HCT116 (cell line): Measurements from ENCODE around the gene CAMSAP3. TPM values are rescaled to one million over a fixed set of nuclear protein-coding genes. Genes with fewer than 3 reads are reported as not detected.

Experiments
- ATAC-seq: fragments of 200-7000 bp; cut with Tn5 transposase; 2 replicates; pipeline ENCODE4 v1.9.1; 2020; ENCODE audit warnings: mild to moderate bottlenecking, moderate library complexity
- BruUV-seq: library from RNA; stranded (reverse); fragments of 400-500 nt; replicated peaks from 2 replicates; lab custom pipeline; 2021; lab: Mats Ljungman, UMichigan
- CTCF ChIA-PET: fragments of 300-600 bp; sonication (Branson Sonifier 250); formaldehyde crosslinking; loops from one replicate; lab custom pipeline; 2021; ENCODE audit warnings: antibody characterized with exemption; lab: Charles Lee
- POLR2A ChIA-PET: fragments of 300-600, 350-600 bp; sonication (Branson Sonifier 250); formaldehyde crosslinking; loops from one replicate; lab custom pipeline; 2021; ENCODE audit warnings: antibody characterized with exemption; lab: Charles Lee
- RAD21 ChIA-PET, 2 experiments: fragments of 300-600 bp; sonication (Branson Sonifier 250); formaldehyde crosslinking; loops; one replicate each; lab custom pipeline; 2023; ENCODE audit warnings: low total read pairs in 2 of 2; ENCODE audit not compliant: uncharacterized antibody in 2 of 2, unreplicated experiment in 2 of 2, low non-redundant PET in 1 of 2; lab: Charles Lee
- DNase-seq: peaks from one replicate; pipeline ENCODE4 v3.0.0-alpha.2; 2010; ENCODE audit warnings: low read depth, low spot score
- H2AFZ ChIP-seq: fragments of 200-600 bp; shearing (Covaris generic), sonication (generic); 2 replicates; pipeline ENCODE4 v1.6.1; 2017; ENCODE audit warnings: low read depth, mixed run types, mixed read lengths, antibody characterized with exemption, low read length; ENCODE audit not compliant: poor library complexity, severe bottlenecking
- H3K27ac ChIP-seq: 2 replicates; pipeline ENCODE4 v1.5.1; 2012; ENCODE audit warnings: low read depth, low read length
- H3K27me3 ChIP-seq: fragments of 200-600 bp; sonication (generic); 2 replicates; pipeline ENCODE4 v1.6.1; 2016; ENCODE audit warnings: mixed run types, low read length, mixed read lengths; ENCODE audit not compliant: insufficient read depth
- H3K36me3 ChIP-seq, 2 experiments: fragments of 200-500 bp in 1 of 2; fragments of 200-600 bp in 1 of 2; sonication (Bioruptor generic) in 1 of 2; sonication (generic) in 1 of 2; 2 replicates each; pipeline versions ENCODE4 v1.5.1 to v1.6.1; 2014 to 2016; ENCODE audit warnings: low read length in 2 of 2, inconsistent platforms in 1 of 2, mixed read lengths in 1 of 2, mixed run types in 1 of 2; ENCODE audit not compliant: insufficient read depth in 2 of 2, control insufficient read depth in 1 of 2
- H3K4me1 ChIP-seq, 2 experiments: fragments of 200-600 bp in 1 of 2; sonication (generic) in 1 of 2; 2 replicates each; pipeline versions ENCODE4 v1.5.1 to v1.6.1; 2012 to 2017; ENCODE audit warnings: low read length in 2 of 2, inconsistent platforms in 1 of 2, mild to moderate bottlenecking in 1 of 2, mixed read lengths in 1 of 2, mixed run types in 1 of 2, moderate library complexity in 1 of 2; ENCODE audit not compliant: insufficient read depth in 2 of 2, control insufficient read depth in 1 of 2
- H3K4me2 ChIP-seq: fragments of 200-600 bp; sonication (generic); 2 replicates; pipeline ENCODE4 v1.6.1; 2017; ENCODE audit warnings: mixed run types, low read length, mixed read lengths
- H3K4me3 ChIP-seq, 2 experiments: fragments of 200-600 bp in 1 of 2; sonication (generic) in 1 of 2; replicated peaks in 1 of 2; 2 replicates each; pipeline ENCODE4 v1.5.1; 2011 to 2016; ENCODE audit warnings: low read length in 2 of 2, control low read depth in 1 of 2, low read depth in 1 of 2, mild to moderate bottlenecking in 1 of 2, mixed read lengths in 1 of 2, mixed run types in 1 of 2
- H3K79me2 ChIP-seq: fragments of 200-600 bp; sonication (generic); 2 replicates; pipeline ENCODE4 v1.6.1; 2017; ENCODE audit warnings: mild to moderate bottlenecking, mixed run types, low read length, moderate library complexity, mixed read lengths; ENCODE audit not compliant: insufficient read depth
- H3K9ac ChIP-seq: fragments of 200-600 bp; sonication (generic); 2 replicates; pipeline ENCODE4 v1.6.1; 2016; ENCODE audit warnings: low read length, mixed read lengths
- H3K9me2 ChIP-seq: fragments of 200-600 bp; sonication (generic), shearing (Covaris generic); 2 replicates; pipeline ENCODE4 v1.6.1; 2017; ENCODE audit warnings: mixed run types, mild to moderate bottlenecking, moderate library complexity; ENCODE audit not compliant: insufficient read depth
- H3K9me3 ChIP-seq, 2 experiments: fragments of 200-500 bp in 1 of 2; fragments of 200-600 bp in 1 of 2; sonication (Bioruptor generic) in 1 of 2; sonication (generic) in 1 of 2; 2 replicates each; pipeline ENCODE4 v1.6.1; 2014 to 2017; ENCODE audit warnings: low read length in 2 of 2, mixed read lengths in 2 of 2, inconsistent platforms in 1 of 2, low read depth in 1 of 2, mild to moderate bottlenecking in 1 of 2, mixed run types in 1 of 2, moderate library complexity in 1 of 2; ENCODE audit not compliant: control insufficient read depth in 1 of 2, insufficient read depth in 1 of 2
- H4K20me1 ChIP-seq: fragments of 200-600 bp; sonication (generic), shearing (Covaris generic); 2 replicates; pipeline ENCODE4 v1.6.1; 2017; ENCODE audit warnings: mixed run types, mild to moderate bottlenecking, moderate library complexity; ENCODE audit not compliant: insufficient read depth
- CBX3 ChIP-seq: IDR thresholded peaks from 2 replicates; pipeline ENCODE4 v1.6.1; 2012; ENCODE audit warnings: low read depth
- CTCF ChIP-seq, 3 experiments: fragments of 200-600 bp in 1 of 3; sonication (generic) in 1 of 3; IDR thresholded peaks in 2 of 3; conservative IDR thresholded peaks in 1 of 3; 2 replicates each; pipeline ENCODE4 v1.5.1; 2012 to 2017; ENCODE audit warnings: low read depth in 2 of 3, low read length in 2 of 3, antibody characterized with exemption in 1 of 3, borderline replicate concordance in 1 of 3, control low read depth in 1 of 3, mild to moderate bottlenecking in 1 of 3, mixed read lengths in 1 of 3, mixed run types in 1 of 3, moderate library complexity in 1 of 3; ENCODE audit not compliant: insufficient read depth in 1 of 3
- EZH2 ChIP-seq: fragments of 200-600 bp; sonication (generic); IDR thresholded peaks from 2 replicates; pipeline ENCODE4 v1.6.1; 2017; ENCODE audit warnings: antibody characterized with exemption, mixed run types
- MAX ChIP-seq: IDR thresholded peaks from 2 replicates; pipeline ENCODE4 v1.6.1; 2012
- POLR2AphosphoS5 ChIP-seq: IDR thresholded peaks from 2 replicates; pipeline ENCODE4 v1.6.1; 2011; ENCODE audit warnings: mild to moderate bottlenecking, low read depth, low read length, moderate library complexity
- RAD21 ChIP-seq: IDR thresholded peaks from 2 replicates; pipeline ENCODE4 v1.6.1; 2012; ENCODE audit warnings: low read depth, mild to moderate bottlenecking
- REST ChIP-seq: IDR thresholded peaks from 2 replicates; pipeline ENCODE4 v1.6.1; 2012; ENCODE audit warnings: low read depth
- SP1 ChIP-seq: IDR thresholded peaks from 2 replicates; pipeline ENCODE4 v1.6.1; 2012; ENCODE audit warnings: low read depth
- ZBTB33 ChIP-seq: IDR thresholded peaks from 2 replicates; pipeline ENCODE4 v1.6.1; 2011; ENCODE audit warnings: mild to moderate bottlenecking, low read length, moderate library complexity; ENCODE audit not compliant: insufficient replicate concordance; ENCODE audit errors: extremely low read depth
- intact Hi-C: fragments of 100-400 bp; cut with micrococcal nuclease; formaldehyde crosslinking; loops from 2 replicates; pipeline ENCODE4 v1.10.0; 2022
- total RNA-seq: library from RNA; stranded (reverse); gene quantifications from one replicate; pipeline ENCODE4 v1.2.1, GENCODE V29; 2021; ENCODE audit not compliant: unreplicated experiment

Gene CAMSAP3
- total RNA-seq, 1 experiment from 2014 or later = 24.0 TPM

- peaks cover 10 to 40% of the 10 kb centered on the region in 2 experiments for H3K4me1 ChIP-seq
- H3K9me3 ChIP-seq = no peaks in the 10 kb centered on the region
- peaks cover 3% of the 10 kb centered on the region; the same call in 1 of the 2 replicates for H3K9me2 ChIP-seq
- no peaks in the 10 kb centered on the region for H3K27me3 ChIP-seq
- RAD21 ChIA-PET = no interaction called here
- peaks cover 3 to 7% of the 10 kb centered on the region in 2 experiments for H3K36me3 ChIP-seq
- peaks cover 26% of the 10 kb centered on the region for H3K79me2 ChIP-seq
- ATAC-seq (peak; percentile 85), DNase-seq (peak; percentile 79)
- no peak overlapping the region for H3K4me2 ChIP-seq
- BruUV-seq = no TSS peak
- peak overlapping the region; percentile 9; the same call in 1 of the 2 replicates for H3K27ac ChIP-seq
- intact Hi-C loops = no loop called here
- no peak for TF ChIP-seq SP1
- TF ChIP-seq RAD21 = no peak
- no peak for TF ChIP-seq EZH2
- TF ChIP-seq POLR2AphosphoS5 = no peak
- H3K4me3 ChIP-seq = no peak overlapping the region
- no peaks in the 10 kb centered on the region for H4K20me1 ChIP-seq
- CTCF ChIA-PET = interaction anchor here (0.9 to 1.1 kb wide), 3 partner anchors 12 to 46 kb away, joined by 3 to 8 read pairs (median 5); no protein-coding TSS in a partner anchor
- POLR2A ChIA-PET = interaction anchor here (0.7 to 1.6 kb wide), 6 partner anchors 10 to 99 kb away, joined by 3 to 10 read pairs (median 4); partner anchors contain the start of genes CAMSAP3, PCP2, PET100 and XAB2
- no peak overlapping the region for H2AFZ ChIP-seq
- H3K9ac ChIP-seq = no peak overlapping the region
Observed at GRCh38 chr19:7605490-7606222, 10.0 kb downstream of the CAMSAP3 start.

GRCh38 chr19:7606289-7606688 is 10.6 kb downstream of the CAMSAP3 start:
- POLR2A ChIA-PET = interaction anchor here (0.7 to 1.6 kb wide), 4 partner anchors 10 to 100 kb away, joined by 3 to 10 read pairs (median 4); partner anchors contain the start of genes CAMSAP3, PCP2, PET100 and XAB2
- peaks cover 19% of the 10 kb centered on the region for H3K79me2 ChIP-seq
- H3K4me1 ChIP-seq = peaks cover 10 to 40% of the 10 kb centered on the region in 2 experiments
- no peak for DNase-seq
- H3K9me2 ChIP-seq = no peaks in the 10 kb centered on the region
- ATAC-seq = no peak
- H3K27ac ChIP-seq = no peak overlapping the region
- BruUV-seq = no TSS peak
- no peak overlapping the region for H2AFZ ChIP-seq
- no peak overlapping the region for H3K4me2 ChIP-seq
- no peaks in the 10 kb centered on the region for H3K27me3 ChIP-seq
- H3K36me3 ChIP-seq = peaks cover 3 to 7% of the 10 kb centered on the region in 2 experiments
- RAD21 ChIA-PET = no interaction called here
- intact Hi-C loops = no loop called here
- CTCF ChIA-PET = interaction anchor here (1.0 kb wide), 1 partner anchor 46 kb away, joined by 5 read pairs; no protein-coding TSS in a partner anchor
- H3K9ac ChIP-seq = no peak overlapping the region
- no peaks in the 10 kb centered on the region for H3K9me3 ChIP-seq
- no peak overlapping the region for H3K4me3 ChIP-seq
- no peaks in the 10 kb centered on the region for H4K20me1 ChIP-seq
- TF ChIP-seq MAX (no peak), REST (no peak), ZBTB33 (no peak), CTCF (IDR thresholded peaks at IDR 0.05 in 2 of 3, conservative IDR thresholded peaks at IDR 0.05 in 1 of 3; ENCODE audit: borderline replicate concordance in 1 of 3, insufficient read depth in 1 of 3, low read depth in 2 of 3, low read length in 2 of 3) (no peak), CBX3 (no peak), EZH2 (no peak)
